RWPE2 (cell line): ENCODE results near the gene AGRP.

Experiments
- ATAC-seq: fragments of 200-7000 bp; cut with Tn5 transposase; 3 replicates; pipeline ENCODE4 v1.9.1; 2021; ENCODE audit warnings: low read depth
- DNase-seq: peaks from one replicate; pipeline ENCODE4 v3.0.0-alpha.2; 2020; ENCODE audit warnings: low spot score
- H3K27ac ChIP-seq: fragments of 450-650 bp; 2 replicates; pipeline ENCODE4 v1.5.1; 2017; ENCODE audit warnings: mild to moderate bottlenecking; ENCODE audit not compliant: poor library complexity, severe bottlenecking
- H3K27me3 ChIP-seq: fragments of 250-450 bp; sonication (Bioruptor Pico); 2 replicates; pipeline ENCODE4 v1.5.1; 2021; ENCODE audit warnings: mild to moderate bottlenecking, moderate library complexity; ENCODE audit not compliant: insufficient read depth, poor library complexity, severe bottlenecking
- H3K36me3 ChIP-seq: fragments of 250-450 bp; sonication (Bioruptor Pico); 2 replicates; pipeline ENCODE4 v1.5.1; 2020; ENCODE audit warnings: low read depth, mild to moderate bottlenecking, moderate library complexity
- H3K4me1 ChIP-seq: fragments of 250-450 bp; sonication (Bioruptor Pico); 2 replicates; pipeline ENCODE4 v1.5.1; 2021; ENCODE audit warnings: mild to moderate bottlenecking, moderate library complexity; ENCODE audit not compliant: insufficient read depth, poor library complexity, severe bottlenecking
- H3K4me3 ChIP-seq: fragments of 250-450 bp; sonication (Bioruptor Pico); 2 replicates; pipeline ENCODE4 v1.5.1; 2021; ENCODE audit warnings: mild to moderate bottlenecking, moderate library complexity; ENCODE audit not compliant: severe bottlenecking
- H3K9me3 ChIP-seq: fragments of 250-450 bp; sonication (Bioruptor Pico); 2 replicates; pipeline ENCODE4 v1.5.1; 2021; ENCODE audit warnings: mild to moderate bottlenecking, moderate library complexity; ENCODE audit not compliant: severe bottlenecking
- CTCF ChIP-seq: fragments of 450-650 bp; IDR thresholded peaks from one replicate; pipeline ENCODE4 v1.5.1; 2017; ENCODE audit warnings: mild to moderate bottlenecking, moderate library complexity; ENCODE audit not compliant: poor library complexity, severe bottlenecking

Gene AGRP

DNA sequence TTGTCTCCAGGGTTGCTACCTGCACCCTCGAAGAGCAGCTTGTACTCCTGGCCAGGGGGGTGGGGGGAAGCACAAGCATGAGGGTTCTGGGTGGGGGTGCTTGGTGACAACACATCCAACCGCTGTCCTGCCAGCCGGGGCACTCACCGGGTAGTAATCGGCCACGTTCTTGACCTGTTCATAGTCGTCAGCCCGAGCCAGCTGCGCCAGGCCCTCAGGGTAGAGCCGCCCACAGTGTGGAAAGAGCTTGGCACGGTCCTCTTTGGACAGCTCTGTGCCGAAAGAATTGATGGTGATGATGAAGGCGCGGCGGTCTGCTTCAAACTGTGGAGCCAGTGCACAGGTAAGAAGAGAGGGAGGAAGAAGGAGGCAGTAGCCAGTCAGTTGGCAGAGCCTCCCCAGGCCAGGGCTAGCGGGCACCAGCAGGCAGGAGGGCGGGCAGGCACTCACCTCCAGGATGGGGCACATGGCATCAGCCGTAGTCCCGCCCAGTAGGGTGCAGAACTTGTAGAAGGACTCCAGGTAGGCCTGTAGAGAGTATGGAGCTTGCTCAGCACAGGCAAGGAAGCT lies 44.4 kb downstream of the AGRP start:
- Histone ChIP-seq H3K27me3 (no peaks in the 10 kb centered on the region), H3K9me3 (no peaks in the 10 kb centered on the region), H3K36me3 (peaks cover 17% of the 10 kb centered on the region), H3K4me3 (no peak overlapping the region), H3K27ac (no peak overlapping the region), H3K4me1 (no peaks in the 10 kb centered on the region)
- no peak for DNase-seq
- TF ChIP-seq CTCF: no peak
- ATAC-seq: peak; percentile 20; the same call in 1 of the 3 replicates

- TF ChIP-seq CTCF: no peak
- Histone ChIP-seq H3K27ac (no peak overlapping the region), H3K36me3 (peaks cover 17% of the 10 kb centered on the region)
Observed at GRCh38 chr16:67438098-67438791, 45.1 kb downstream of the AGRP start.

GRCh38 chr16:67437513-67437912 lies 45.8 kb downstream of the AGRP start:
- Histone ChIP-seq H3K9me3 (no peaks in the 10 kb centered on the region), H3K36me3 (peaks cover 14% of the 10 kb centered on the region), H3K27ac (no peak overlapping the region), H3K4me1 (no peaks in the 10 kb centered on the region), H3K27me3 (no peaks in the 10 kb centered on the region), H3K4me3 (no peak overlapping the region)
- TF ChIP-seq CTCF: no peak
- ATAC-seq (no peak), DNase-seq (no peak)

More at GRCh38 chr16:67438098-67438791, 45.1 kb downstream of the AGRP start:
- no peaks in the 10 kb centered on the region for H3K9me3 ChIP-seq
- DNase-seq (no peak), ATAC-seq (no peak)
- H3K4me1 ChIP-seq: no peaks in the 10 kb centered on the region
- no peaks in the 10 kb centered on the region for H3K27me3 ChIP-seq
- no peak overlapping the region for H3K4me3 ChIP-seq

- Histone ChIP-seq H3K27me3 (no peaks in the 10 kb centered on the region), H3K9me3 (no peaks in the 10 kb centered on the region), H3K36me3 (peaks cover 14% of the 10 kb centered on the region), H3K4me1 (no peaks in the 10 kb centered on the region), H3K4me3 (no peak overlapping the region), H3K27ac (no peak overlapping the region)
- DNase-seq: no peak
- no peak for ATAC-seq
- TF ChIP-seq CTCF: no peak
Observed at GRCh38 chr16:67436640-67437193, 46.6 kb downstream of the AGRP start.

- TF ChIP-seq CTCF: no peak
- Histone ChIP-seq H3K4me1 (no peaks in the 10 kb centered on the region), H3K4me3 (no peak overlapping the region), H3K9me3 (no peaks in the 10 kb centered on the region), H3K27me3 (no peaks in the 10 kb centered on the region), H3K27ac (no peak overlapping the region), H3K36me3 (peaks cover 14% of the 10 kb centered on the region)
- DNase-seq: no peak
- no peak for ATAC-seq
Observed at GRCh38 chr16:67435758-67436164, 47.6 kb downstream of the AGRP start.
